ENCODE data around the gene HTD2. TPM values are rescaled to one million over a fixed set of nuclear protein-coding genes. Genes with fewer than 3 reads are reported as not detected.

Gene HTD2
- total RNA-seq, 1 experiment from 2014 or later, result 11.4 TPM

- ATAC-seq (no peak), DNase-seq (ENCODE audit: low spot score) (no peak)
- CTCF ChIA-PET, result interaction anchor here (1.6 to 2.1 kb wide), 2 partner anchors 13 to 106 kb away, joined by 5 to 6 read pairs; partner anchors contain the start of genes HTD2 and RPP14
- POLR2A ChIA-PET, result no interaction called here
- Mint-ChIP-seq H3K36me3 (peaks cover 10% of the 10 kb centered on the region), H3K4me3 (no peak overlapping the region), H3K9me3 (peaks cover 13% of the 10 kb centered on the region; the same call in 1 of the 2 replicates), H3K27me3 (ENCODE audit: low read depth) (no peaks in the 10 kb centered on the region; the same call in 1 of the 2 replicates), H3K4me1 (peaks cover 4% of the 10 kb centered on the region; the same call in 1 of the 2 replicates), H3K27ac (no peak overlapping the region)
- TF ChIP-seq ZNF219 (CRISPR knock-in tag; IDR thresholded peaks at IDR 0.05; ENCODE audit: borderline replicate concordance), result no peak
- TF ChIP-seq ZNF423 (CRISPR knock-in tag; IDR thresholded peaks at IDR 0.05), result no peak
- TF ChIP-seq CREM (CRISPR knock-in tag; IDR thresholded peaks at IDR 0.05), result no peak
- TF ChIP-seq HMGA2 (CRISPR knock-in tag; IDR thresholded peaks at IDR 0.05), result no peak
- no peak for TF ChIP-seq EMX1 (CRISPR knock-in tag; IDR thresholded peaks at IDR 0.05)
- TF ChIP-seq JAZF1 (CRISPR knock-in tag; IDR thresholded peaks at IDR 0.05), result no peak
- no peak for TF ChIP-seq ELF4 (CRISPR knock-in tag; IDR thresholded peaks at IDR 0.05; ENCODE audit: low read depth)
- TF ChIP-seq SMAD3 (CRISPR knock-in tag; IDR thresholded peaks at IDR 0.05; ENCODE audit: borderline replicate concordance), result no peak
- TF ChIP-seq TEAD4 (CRISPR knock-in tag; IDR thresholded peaks at IDR 0.05), result no peak
- TF ChIP-seq GABPB1 (CRISPR knock-in tag; IDR thresholded peaks at IDR 0.05), result no peak
- no peak for TF ChIP-seq AR (CRISPR knock-in tag; IDR thresholded peaks at IDR 0.05)
- no peak for TF ChIP-seq ZNF232 (CRISPR knock-in tag; IDR thresholded peaks at IDR 0.05)
- TF ChIP-seq PREB (CRISPR knock-in tag; IDR thresholded peaks at IDR 0.05; ENCODE audit: borderline replicate concordance), result no peak
- no peak for TF ChIP-seq RORB (CRISPR knock-in tag; IDR thresholded peaks at IDR 0.05)
- TF ChIP-seq FOXK1 (CRISPR knock-in tag; IDR thresholded peaks at IDR 0.05), result no peak
- TF ChIP-seq ZMAT4 (CRISPR knock-in tag; IDR thresholded peaks at IDR 0.05), result no peak
- TF ChIP-seq USF2 (CRISPR knock-in tag; IDR thresholded peaks at IDR 0.05), result no peak
Measured at GRCh38 chr3:58293516-58293915, 12.8 kb upstream of the HTD2 start.

GRCh38 chr3:58296269-58296668, 10.1 kb upstream of the HTD2 start:
- POLR2A ChIA-PET, result no interaction called here

More at GRCh38 chr3:58296269-58296668, 10.1 kb upstream of the HTD2 start:
- DNase-seq (ENCODE audit: low spot score) (no peak), ATAC-seq (no peak)
- CTCF ChIA-PET, result interaction anchor here (1.1 to 7.9 kb wide), 4 partner anchors 11 to 118 kb away, joined by 6 to 126 read pairs (median 22); partner anchors contain the start of genes HTD2 and RPP14
- Mint-ChIP-seq H3K27ac (0 out of 2 replicates have a peak overlapping the region, but pooled peaks have one; percentile 19), H3K27me3 (ENCODE audit: low read depth) (peaks cover 1% of the 10 kb centered on the region), H3K36me3 (peaks cover 7% of the 10 kb centered on the region), H3K4me3 (no peak overlapping the region), H3K4me1 (peaks cover 9% of the 10 kb centered on the region), H3K9me3 (peaks cover 13% of the 10 kb centered on the region; the same call in 1 of the 2 replicates)
- no peak for TF ChIP-seq E2F5 (CRISPR knock-in tag; IDR thresholded peaks at IDR 0.05)
- TF ChIP-seq ZNF423 (CRISPR knock-in tag; IDR thresholded peaks at IDR 0.05), result peak; percentile 38; the same call in 1 of the 2 replicates
- no peak for TF ChIP-seq NR2C2 (CRISPR knock-in tag; IDR thresholded peaks at IDR 0.05)
- TF ChIP-seq GRHL2 (CRISPR knock-in tag; IDR thresholded peaks at IDR 0.05; ENCODE audit: insufficient replicate concordance, severe bottlenecking), result no peak
- no peak for TF ChIP-seq ZSCAN18 (CRISPR knock-in tag; IDR thresholded peaks at IDR 0.05)
- no peak for TF ChIP-seq ZNF671 (CRISPR knock-in tag; IDR thresholded peaks at IDR 0.05)
